OCI-LY3 (cell line): Measurements from ENCODE around the gene QSOX2.

Experiments
- CTCF ChIP-seq: fragments of 200-600, 300-600 bp; sonication (generic); IDR thresholded peaks from 2 replicates; pipeline ENCODE4 v1.5.1; 2014; ENCODE audit warnings: antibody characterized with exemption, low read length, low read depth
- EZH2phosphoT487 ChIP-seq: fragments of 200-600 bp; shearing (Covaris generic); IDR thresholded peaks from 2 replicates; pipeline ENCODE4 v1.6.1; 2018; ENCODE audit warnings: antibody characterized with exemption, mixed run types, low read depth

- no peak for TF ChIP-seq CTCF
- no peak for TF ChIP-seq EZH2phosphoT487
These were observed 38.0 kb downstream of the QSOX2 start for GRCh38 chr9:136207616-136208015.
